SK-N-SH (cell line): ENCODE results near the gene MAP6. TPM values are rescaled to one million over a fixed set of nuclear protein-coding genes. Genes with fewer than 3 reads are reported as not detected.

Source experiments
- CTCF ChIA-PET: fragments of 300-600, 350-600 bp; formaldehyde crosslinking; extraction: SDS; loops from one replicate; lab custom pipeline; 2021; lab: Yijun Ruan, JAX
- POLR2A ChIA-PET: fragments of 350-600 bp; sonication (Branson Sonifier 250); formaldehyde crosslinking; extraction: SDS; loops from one replicate; lab custom pipeline; 2020; ENCODE audit warnings: antibody characterized with exemption, inconsistent platforms; lab: Yijun Ruan, JAX
- DNase-seq: peaks from one replicate; pipeline ENCODE4 v3.0.0; 2012
- H2AFZ ChIP-seq: fragments of 200-600 bp; sonication (generic); 2 replicates; pipeline ENCODE4 v1.8.1; 2016; ENCODE audit warnings: antibody characterized with exemption, mild to moderate bottlenecking, low read depth
- H3F3A ChIP-seq: fragments of 200-600 bp; sonication (generic); replicated peaks from 2 replicates; pipeline ENCODE3; 2016; ENCODE audit warnings: antibody characterized with exemption, mild to moderate bottlenecking; ENCODE audit not compliant: insufficient read depth
- H3K27ac ChIP-seq, 2 experiments: fragments of 200-500 bp in 1 of 2; fragments of 200-600 bp in 1 of 2; sonication (Bioruptor generic) in 1 of 2; sonication (generic), shearing (Covaris generic) in 1 of 2; 2 replicates each; pipeline versions ENCODE4 v1.5.1 to v1.6.1; 2014 to 2016; ENCODE audit warnings: low read depth in 2 of 2, inconsistent platforms in 1 of 2, low read length in 1 of 2, mild to moderate bottlenecking in 1 of 2, mixed read lengths in 1 of 2
- H3K27me3 ChIP-seq: fragments of 200-600 bp; sonication (generic), shearing (Covaris generic); 2 replicates; pipeline ENCODE4 v1.6.1; 2016; ENCODE audit warnings: mixed run types; ENCODE audit not compliant: insufficient read depth
- H3K36me3 ChIP-seq, 2 experiments: fragments of 200-500 bp in 1 of 2; fragments of 200-600 bp in 1 of 2; sonication (Bioruptor generic) in 1 of 2; sonication (generic) in 1 of 2; replicated peaks in 1 of 2; 2 replicates each; pipeline versions ENCODE3 to v1.5.1; 2014 to 2016; ENCODE audit warnings: low read length in 1 of 2, mild to moderate bottlenecking in 1 of 2; ENCODE audit not compliant: insufficient read depth in 2 of 2, control insufficient read depth in 1 of 2
- H3K4me1 ChIP-seq, 2 experiments: fragments of 200-500 bp in 1 of 2; fragments of 200-600 bp in 1 of 2; sonication (Bioruptor generic) in 1 of 2; sonication (generic), shearing (Covaris generic) in 1 of 2; 2 replicates each; pipeline versions ENCODE4 v1.5.1 to v1.6.1; 2014 to 2016; ENCODE audit warnings: low read depth in 1 of 2, low read length in 1 of 2, mixed run types in 1 of 2; ENCODE audit not compliant: insufficient read depth in 2 of 2, control insufficient read depth in 1 of 2
- H3K4me2 ChIP-seq: fragments of 200-600 bp; sonication (generic), shearing (Covaris generic); 2 replicates; pipeline ENCODE4 v1.6.1; 2017; ENCODE audit warnings: mixed run types
- H3K4me3 ChIP-seq, 2 experiments: fragments of 200-500 bp in 1 of 2; fragments of 200-600 bp in 1 of 2; sonication (Bioruptor generic) in 1 of 2; sonication (generic), shearing (Covaris generic) in 1 of 2; 2 replicates each; pipeline versions ENCODE4 v1.5.1 to v1.8.1; 2014 to 2016; ENCODE audit warnings: low read depth in 2 of 2, inconsistent platforms in 1 of 2, low read length in 1 of 2, mild to moderate bottlenecking in 1 of 2, mixed read lengths in 1 of 2, moderate library complexity in 1 of 2
- H3K79me2 ChIP-seq: fragments of 200-600 bp; sonication (generic); 2 replicates; pipeline ENCODE4 v1.8.1; 2017; ENCODE audit warnings: mild to moderate bottlenecking; ENCODE audit not compliant: insufficient read depth
- H3K9ac ChIP-seq: fragments of 200-600 bp; sonication (generic); 2 replicates; pipeline ENCODE4 v1.6.1; 2017; ENCODE audit warnings: mixed run types
- H3K9me2 ChIP-seq: fragments of 200-600 bp; sonication (generic); 2 replicates; pipeline ENCODE4 v1.6.1; 2017; ENCODE audit warnings: mixed run types
- H3K9me3 ChIP-seq: fragments of 200-600 bp; sonication (generic); 2 replicates; pipeline ENCODE4 v1.6.1; 2017; ENCODE audit warnings: mixed run types, mild to moderate bottlenecking, moderate library complexity
- H4K20me1 ChIP-seq: fragments of 200-600 bp; sonication (generic); 2 replicates; pipeline ENCODE4 v1.6.1; 2017; ENCODE audit warnings: mild to moderate bottlenecking, mixed run types; ENCODE audit not compliant: insufficient read depth
- CHD2 ChIP-seq: fragments of 150-350 bp; IDR thresholded peaks from 2 replicates; pipeline ENCODE4 v1.6.1; 2018; ENCODE audit warnings: low read length; ENCODE audit not compliant: partially characterized antibody
- CTCF ChIP-seq: fragments of 200-600 bp; sonication (generic); IDR thresholded peaks from 2 replicates; pipeline ENCODE4 v1.6.1; 2017; ENCODE audit warnings: antibody characterized with exemption, mild to moderate bottlenecking, moderate library complexity
- ELF1 ChIP-seq: IDR thresholded peaks from 2 replicates; pipeline ENCODE4 v1.4.0; 2012
- EP300 ChIP-seq, 2 experiments: IDR thresholded peaks; 2 replicates each; pipeline versions ENCODE4 v1.4.0 to v1.6.1; 2012; ENCODE audit warnings: borderline replicate concordance in 1 of 2, low read depth in 1 of 2, low read length in 1 of 2
- FOXJ3 ChIP-seq: sonication (generic); formaldehyde crosslinking; IDR thresholded peaks from 2 replicates; pipeline ENCODE4 v1.5.1; 2020; ENCODE audit warnings: mild to moderate bottlenecking, missing genetic modification reagents
- FOXM1 ChIP-seq: IDR thresholded peaks from 2 replicates; pipeline ENCODE4 v1.4.0; 2012; ENCODE audit warnings: low read depth, mild to moderate bottlenecking
- GABPA ChIP-seq: IDR thresholded peaks from 2 replicates; pipeline ENCODE4 v1.4.0; 2012; ENCODE audit warnings: low read depth, mild to moderate bottlenecking
- GATA2 ChIP-seq: sonication (generic); formaldehyde crosslinking; IDR thresholded peaks from 2 replicates; pipeline ENCODE4 v1.5.0; 2020; ENCODE audit warnings: mild to moderate bottlenecking, missing genetic modification reagents
- IRF3 ChIP-seq: fragments of 150-350 bp; IDR thresholded peaks from 2 replicates; pipeline ENCODE4 v1.6.1; 2016; ENCODE audit warnings: mild to moderate bottlenecking, low read depth, low read length
- MAX ChIP-seq: IDR thresholded peaks from 2 replicates; pipeline ENCODE4 v1.4.0; 2012; ENCODE audit warnings: low read depth
- MEF2A ChIP-seq: IDR thresholded peaks from 2 replicates; pipeline ENCODE4 v1.4.0; 2012; ENCODE audit warnings: low read depth, borderline replicate concordance
- PBX3 ChIP-seq: IDR thresholded peaks from 2 replicates; pipeline ENCODE4; 2012
- TEAD4 ChIP-seq: IDR thresholded peaks from 2 replicates; pipeline ENCODE4 v1.4.0; 2012; ENCODE audit warnings: mild to moderate bottlenecking, borderline replicate concordance; ENCODE audit not compliant: insufficient read depth
- WGBS: methylation state at CpG from one replicate; pipeline ENCODE4 v1.1.6; 2017; ENCODE audit warnings: low lambda C conversion rate; 5-methylcytosine and 5-hydroxymethylcytosine counted together
- polyA plus RNA-seq, 3 experiments: library from polyadenylated mRNA; depleted of rRNA; stranded (reverse); fragments of >200 nt; gene quantifications; 2 replicates each; pipeline ENCODE4 v1.2.3, GENCODE V29; 2012

Gene MAP6
- polyA plus RNA-seq, 1 of the 3 experiments (the other 2 are of a cell fraction): 11.1 TPM

- TF ChIP-seq GABPA: no peak
- peak; percentile 37; the same call in 1 of the 2 replicates for TF ChIP-seq GATA2 (CRISPR knock-in tag)
- no peak for TF ChIP-seq CHD2
- no peak for TF ChIP-seq TEAD4
- peak in 1 of 2 experiments; percentile 72; a peak in 1 of 4 replicates for TF ChIP-seq EP300 (IDR thresholded peaks at IDR 0.05; ENCODE audit: borderline replicate concordance in 1 of 2, low read depth in 1 of 2, low read length in 1 of 2)
- no peak for TF ChIP-seq PBX3
- 0 out of 2 replicates have a peak, but pooled peaks have one; percentile 21 for TF ChIP-seq FOXJ3 (CRISPR knock-in tag)
Observed at GRCh38 chr11:75637998-75638397, 30.8 kb downstream of the MAP6 start (continued).

GRCh38 chr11:75635066-75635862 lies 33.6 kb downstream of the MAP6 start:
- DNase-seq: no peak
- Histone ChIP-seq H3K9ac (no peak overlapping the region), H2AFZ (no peak overlapping the region), H3K9me3 (no peaks in the 10 kb centered on the region), H3K27ac (peak overlapping the region; percentile 19 to 76; a peak in 3 of 4 replicates), H3K36me3 (no peaks in the 10 kb centered on the region), H3K4me2 (no peak overlapping the region; the same call in 1 of the 2 replicates), H3F3A (peaks cover 6% of the 10 kb centered on the region), H3K9me2 (no peaks in the 10 kb centered on the region)
- CTCF ChIA-PET: interaction anchor here (1.5 to 4.4 kb wide), 2 partner anchors 8 to 53 kb away, joined by 4 to 23 read pairs; no protein-coding TSS in a partner anchor
- TF ChIP-seq ELF1: no peak
- 0 out of 2 replicates have a peak, but pooled peaks have one; percentile 37 for TF ChIP-seq GATA2 (CRISPR knock-in tag)
- TF ChIP-seq CTCF: no peak
- TF ChIP-seq, all 33 proteins: peak for 1
- H3K79me2 ChIP-seq: no peaks in the 10 kb centered on the region
- peaks cover 24 to 75% of the 10 kb centered on the region in 2 experiments for H3K4me1 ChIP-seq
- POLR2A ChIA-PET: interaction anchor here (1.1 kb wide), 1 partner anchor 8 kb away, joined by 5 read pairs; no protein-coding TSS in a partner anchor
- 68% methylated on average over 16 of the region's 16 CpGs for WGBS
- no peaks in the 10 kb centered on the region for H4K20me1 ChIP-seq
- no peaks in the 10 kb centered on the region for H3K27me3 ChIP-seq
- no peak overlapping the region for H3K4me3 ChIP-seq

- CTCF ChIA-PET: interaction anchor here (0.9 kb wide), 1 partner anchor 35 kb away, joined by 3 read pairs; the partner anchor contains the start of gene MAP6
- H3K9me2 ChIP-seq: no peaks in the 10 kb centered on the region
- no peaks in the 10 kb centered on the region for H3K79me2 ChIP-seq
- H3K27me3 ChIP-seq: no peaks in the 10 kb centered on the region
- H3K4me3 ChIP-seq: no peak overlapping the region
- H3K9ac ChIP-seq: no peak overlapping the region
- H3K27ac ChIP-seq: peak overlapping the region; percentile 44 to 92; a peak in 3 of 4 replicates
- H3K9me3 ChIP-seq: no peaks in the 10 kb centered on the region
- no peak overlapping the region for H3K4me2 ChIP-seq
- DNase-seq: no peak
- no peaks in the 10 kb centered on the region for H3K36me3 ChIP-seq
- WGBS: 92% methylated on average over 8 of the region's 8 CpGs
- H2AFZ ChIP-seq: no peak overlapping the region
- H4K20me1 ChIP-seq: no peaks in the 10 kb centered on the region
- peaks cover 21 to 77% of the 10 kb centered on the region in 2 experiments for H3K4me1 ChIP-seq
- POLR2A ChIA-PET: no interaction called here
- peaks cover 6% of the 10 kb centered on the region for H3F3A ChIP-seq
- no peak for TF ChIP-seq IRF3
- no peak for TF ChIP-seq MEF2A
- no peak for TF ChIP-seq MAX
- no peak for TF ChIP-seq FOXM1
- TF ChIP-seq GATA2 (CRISPR knock-in tag): no peak
- TF ChIP-seq TEAD4: no peak
- no peak for TF ChIP-seq CTCF
Observed at GRCh38 chr11:75633409-75634066, 35.3 kb downstream of the MAP6 start.
